GM04503 (cell line): ENCODE data around the gene APOC1.
A peak's percentile ranks its signal among the peaks of the same experiment; 100 is the strongest.
"Not testable (repeated sequence)": the region's sequence is repeated elsewhere in the genome, so short reads cannot be mapped to it uniquely, and the experiment has no call there.

Experiments
- DNase-seq: peaks from one replicate; pipeline ENCODE4 v3.0.0-alpha.2; 2012; ENCODE audit warnings: low read depth

The APOC1 gene

GRCh38 chr19:44913512-44914432 is 636 bp upstream of the APOC1 start:
- DNase-seq, result not testable (repeated sequence)

- DNase-seq, result no peak
Measured at GRCh38 chr19:44924243-44924725, 9.9 kb downstream of the APOC1 start.

GRCh38 chr19:44925114-44925891 is 10.9 kb downstream of the APOC1 start:
- no peak for DNase-seq

- DNase-seq, result not testable (repeated sequence)
Measured at GRCh38 chr19:44926245-44927077, 12.1 kb downstream of the APOC1 start.

- no peak for DNase-seq
Measured at GRCh38 chr19:44927746-44928145, 13.3 kb downstream of the APOC1 start.

- no peak for DNase-seq
Measured at GRCh38 chr19:44930088-44930487, 15.7 kb downstream of the APOC1 start.

GRCh38 chr19:44931541-44931940 is 17.1 kb downstream of the APOC1 start:
- DNase-seq, result no peak

- no peak for DNase-seq
Measured at GRCh38 chr19:44939668-44940067, 25.3 kb downstream of the APOC1 start.

GRCh38 chr19:44942067-44942571 is 27.7 kb downstream of the APOC1 start, which contains the start of gene APOC4:
Gene APOC4 (plus strand): TSS chr19:44942237. CDS start chr19:44942278, 41 bp downstream.
- DNase-seq, result no peak

- DNase-seq, result no peak
Measured at GRCh38 chr19:44943801-44944249, 29.4 kb downstream of the APOC1 start.

GRCh38 chr19:44947041-44947581 is 32.7 kb downstream of the APOC1 start:
- no peak for DNase-seq

GRCh38 chr19:44948237-44948636 is 33.8 kb downstream of the APOC1 start:
- no peak for DNase-seq

GRCh38 chr19:44948763-44949374 is 34.5 kb downstream of the APOC1 start:
- no peak for DNase-seq

GRCh38 chr19:44949550-44949949 is 35.1 kb downstream of the APOC1 start:
- no peak for DNase-seq

GRCh38 chr19:44951179-44952159 is 37.1 kb downstream of the APOC1 start:
- DNase-seq, result no peak

- no peak for DNase-seq
Measured at GRCh38 chr19:44954278-44954648, 39.9 kb downstream of the APOC1 start.

- DNase-seq, result peak; percentile 86
Measured at GRCh38 chr19:44954649-44955504, 40.5 kb downstream of the APOC1 start, which contains the start of gene CLPTM1. Gene CLPTM1 (plus strand): TSS chr19:44955380. CDS start chr19:44955396, 16 bp downstream.
